ACHN (cell line): ENCODE measurements around the gene TRIM67.

Experiments used
- DNase-seq: peaks from one replicate; pipeline ENCODE4 v3.0.0-alpha.2; 2015
- in situ Hi-C: cut with HindIII; loops from 2 replicates; pipeline ENCODE4 v1.10.0; 2017; ENCODE audit warnings: low sequenced_read_pairs, low pct_ligation_motif_present, low pct_unique_long_range_greater_than_20kb

Gene TRIM67

GRCh38 chr1:231215681-231216385, 54.0 kb downstream of the TRIM67 start:
- in situ Hi-C loops: loop anchor here (25.0 kb wide), 1 partner anchor 304 kb away; no protein-coding TSS in a partner anchor

GRCh38 chr1:231216498-231216897, 54.6 kb downstream of the TRIM67 start:
- DNase-seq: no peak
- in situ Hi-C loops: loop anchor here (25.0 kb wide), 1 partner anchor 304 kb away; no protein-coding TSS in a partner anchor

More at GRCh38 chr1:231215681-231216385, 54.0 kb downstream of the TRIM67 start:
- DNase-seq: no peak

GRCh38 chr1:231217056-231217455, 55.2 kb downstream of the TRIM67 start:
- no peak for DNase-seq
- in situ Hi-C loops: loop anchor here (25.0 kb wide), 1 partner anchor 305 kb away; no protein-coding TSS in a partner anchor

GRCh38 chr1:231218078-231218477, 56.2 kb downstream of the TRIM67 start:
- no peak for DNase-seq
- in situ Hi-C loops: loop anchor here (25.0 kb wide), 1 partner anchor 306 kb away; no protein-coding TSS in a partner anchor

DNA sequence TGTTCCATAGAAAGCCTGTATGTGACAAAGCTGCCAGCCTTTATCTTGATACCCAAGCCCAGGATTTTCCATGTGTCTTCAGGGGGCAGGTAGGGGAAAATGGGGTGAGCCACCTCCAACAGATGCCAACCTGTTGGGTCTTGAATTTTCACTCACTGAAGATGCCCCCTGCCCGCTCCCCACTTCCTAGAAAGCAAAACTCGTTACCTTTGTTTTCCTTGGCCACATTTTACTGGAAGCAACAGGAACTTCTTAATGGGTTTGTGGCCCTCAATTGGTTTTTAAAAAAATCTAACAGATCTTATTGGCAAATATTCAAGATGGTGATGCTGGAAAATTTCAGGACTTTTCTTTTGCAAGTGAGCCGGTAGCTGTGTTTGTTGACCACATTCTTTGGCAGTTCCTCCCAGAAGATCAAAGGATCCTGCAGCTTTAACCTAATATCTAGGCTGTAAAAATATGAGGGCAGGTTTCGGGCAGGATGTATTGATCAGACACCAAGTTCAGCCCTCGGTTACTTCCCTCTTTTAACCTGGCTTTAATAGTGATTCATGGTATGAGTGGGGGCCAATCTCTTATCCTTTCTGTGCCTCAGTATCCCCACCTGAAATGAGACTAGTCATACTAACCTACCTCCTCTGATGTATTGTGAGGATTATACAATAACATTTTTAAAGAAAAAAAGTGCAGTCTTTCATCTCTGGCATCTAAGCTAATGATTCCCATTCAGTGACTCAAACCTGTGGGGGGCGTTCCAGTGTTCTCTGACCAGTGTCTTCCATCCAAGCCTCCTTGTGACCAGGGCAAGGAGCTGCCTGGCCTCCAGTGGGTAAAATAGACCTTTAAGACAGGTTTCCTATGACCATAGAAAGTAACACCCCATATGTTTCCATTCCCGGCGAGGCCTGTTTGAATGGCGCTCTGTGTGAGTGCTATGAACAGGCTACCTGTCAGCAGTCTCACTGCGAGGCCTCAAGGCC, 57.9 kb downstream of the TRIM67 start:
- in situ Hi-C loops: loop anchor here (25.0 kb wide), 1 partner anchor 307 kb away; no protein-coding TSS in a partner anchor
- DNase-seq: no peak

DNA sequence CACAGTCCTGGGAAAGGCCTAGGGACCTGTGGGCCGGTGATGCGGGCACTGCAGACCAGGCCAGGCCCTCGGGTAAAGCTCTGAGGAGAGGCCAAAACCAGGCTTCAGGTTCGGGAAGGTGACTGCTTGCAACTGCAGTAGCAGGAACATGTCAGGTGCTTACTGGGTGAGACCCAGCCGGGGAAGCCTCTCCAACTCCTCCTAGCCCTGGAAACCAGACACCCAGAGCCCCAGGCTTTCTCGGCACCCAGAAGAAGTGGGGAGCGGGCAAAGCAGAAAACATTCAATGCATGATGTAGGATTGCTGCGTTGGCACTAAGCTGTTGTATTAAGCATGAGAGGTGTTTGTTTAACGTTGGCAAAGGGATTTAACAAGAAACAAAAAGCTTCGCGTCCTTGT, 58.9 kb downstream of the TRIM67 start:
- in situ Hi-C loops: loop anchor here (25.0 kb wide), 1 partner anchor 308 kb away; no protein-coding TSS in a partner anchor

GRCh38 chr1:231226156-231226555, 64.3 kb downstream of the TRIM67 start:
- in situ Hi-C loops: no loop called here
- no peak for DNase-seq

More for the DNA sequence above, 58.9 kb downstream of the TRIM67 start:
- DNase-seq: no peak

GRCh38 chr1:231231511-231231910, 69.7 kb downstream of the TRIM67 start:
- in situ Hi-C loops: no loop called here

GRCh38 chr1:231232870-231233734, 71.2 kb downstream of the TRIM67 start:
- in situ Hi-C loops: no loop called here
- no peak for DNase-seq

More at GRCh38 chr1:231231511-231231910, 69.7 kb downstream of the TRIM67 start:
- DNase-seq: no peak

DNA sequence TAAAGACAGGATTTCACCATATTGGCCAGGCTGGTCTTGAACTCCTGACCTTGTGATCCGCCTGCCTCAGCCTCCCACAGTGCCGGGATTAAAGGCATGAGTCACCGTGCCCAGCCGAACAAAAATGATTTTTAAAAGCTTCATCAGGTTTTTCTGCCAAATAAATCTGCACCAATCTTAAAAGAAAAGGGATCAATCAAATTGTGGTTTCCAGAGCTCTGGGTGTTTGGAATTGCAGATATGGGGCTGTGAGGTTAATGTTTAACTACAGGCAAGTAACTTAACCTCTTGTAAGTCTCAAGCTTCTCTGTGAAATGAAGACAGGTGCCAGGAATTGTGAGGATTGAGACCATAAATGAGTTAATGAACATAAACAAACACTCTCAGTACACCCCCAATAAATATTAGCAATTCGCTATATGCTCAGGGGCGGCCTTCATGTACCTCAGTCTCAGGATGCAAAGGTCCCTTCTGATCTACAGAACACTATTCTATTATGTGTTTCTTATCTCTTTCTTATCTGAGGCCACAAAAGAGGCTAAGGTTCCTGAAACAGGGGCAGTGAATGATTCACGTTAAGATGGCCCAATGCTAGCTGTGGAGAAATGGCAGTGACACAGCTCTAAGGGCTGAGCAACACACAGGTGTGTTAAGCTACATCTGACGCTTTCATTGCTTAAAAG, 72.0 kb downstream of the TRIM67 start:
- in situ Hi-C loops: no loop called here
- DNase-seq: peak; percentile 41

GRCh38 chr1:231234506-231234905, 72.6 kb downstream of the TRIM67 start:
- in situ Hi-C loops: no loop called here
- no peak for DNase-seq

- in situ Hi-C loops: no loop called here
- DNase-seq: no peak
Measured at GRCh38 chr1:231235526-231236207, 73.8 kb downstream of the TRIM67 start.

DNA sequence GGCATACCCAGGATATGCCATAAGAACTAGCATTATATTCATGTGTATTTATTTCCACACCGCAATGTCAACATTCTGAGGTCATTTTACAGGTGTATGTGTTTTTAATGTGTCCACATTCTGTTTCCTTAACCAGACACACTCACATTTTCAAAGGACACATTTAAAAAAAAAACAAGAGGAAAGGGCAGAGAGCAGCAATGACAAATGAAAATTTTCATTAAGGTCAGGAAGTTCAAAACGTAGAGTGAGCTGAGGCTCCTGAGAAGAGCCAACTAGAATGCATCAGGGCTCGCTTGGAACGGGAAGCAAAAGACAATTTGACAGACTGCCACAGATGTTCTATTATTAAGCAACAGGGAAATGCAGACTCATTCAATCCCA, 74.3 kb downstream of the TRIM67 start:
- no peak for DNase-seq
- in situ Hi-C loops: no loop called here

- DNase-seq: no peak
- in situ Hi-C loops: no loop called here
Measured at GRCh38 chr1:231236938-231237337, 75.1 kb downstream of the TRIM67 start.

DNA sequence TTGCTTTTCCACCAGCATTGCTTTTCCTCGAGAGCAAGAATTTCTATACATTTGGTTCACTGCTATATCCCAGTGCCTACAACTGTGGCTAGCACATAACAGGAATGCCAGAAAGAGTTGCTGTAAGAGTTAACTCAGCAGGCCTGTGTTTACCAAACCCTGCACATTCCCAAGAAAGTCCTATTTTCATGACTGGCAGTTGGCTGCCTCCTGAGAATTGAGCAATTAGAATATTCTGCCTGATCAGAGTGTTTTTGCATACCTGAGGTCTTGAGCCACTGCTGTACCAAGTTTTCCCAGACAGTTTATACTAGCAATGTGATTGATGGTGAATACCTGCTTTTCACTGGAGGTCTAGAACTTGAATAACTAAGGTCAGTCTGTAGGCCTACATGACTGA, 76.4 kb downstream of the TRIM67 start:
- in situ Hi-C loops: no loop called here
- no peak for DNase-seq

- in situ Hi-C loops: no loop called here
- DNase-seq: peak; percentile 22
Measured at GRCh38 chr1:231240531-231240882, 78.6 kb downstream of the TRIM67 start.
